ENCODE data around the gene ARHGAP25.
A peak's percentile ranks its signal among the peaks of the same experiment; 100 is the strongest.

ARHGAP25 gene

GRCh38 chr2:68743531-68743930, 8.9 kb downstream of the ARHGAP25 start:
- DNase-seq: no peak

GRCh38 chr2:68744366-68744912, 9.8 kb downstream of the ARHGAP25 start:
- DNase-seq: no peak

GRCh38 chr2:68745006-68745405, 10.4 kb downstream of the ARHGAP25 start:
- no peak for DNase-seq

- DNase-seq: no peak
Observed at GRCh38 chr2:68746408-68746807, 11.8 kb downstream of the ARHGAP25 start.

GRCh38 chr2:68747413-68747812, 12.8 kb downstream of the ARHGAP25 start:
- no peak for DNase-seq

- DNase-seq: no peak
Observed at GRCh38 chr2:68747900-68748299, 13.3 kb downstream of the ARHGAP25 start.

GRCh38 chr2:68748568-68748967, 14.0 kb downstream of the ARHGAP25 start:
- no peak for DNase-seq

GRCh38 chr2:68749345-68749744, 14.7 kb downstream of the ARHGAP25 start:
- DNase-seq: no peak

- no peak for DNase-seq
Observed at GRCh38 chr2:68750592-68751396, 16.2 kb downstream of the ARHGAP25 start.

GRCh38 chr2:68751397-68752339, 17.1 kb downstream of the ARHGAP25 start:
- DNase-seq: peak; percentile 91

GRCh38 chr2:68753318-68753717, 18.7 kb downstream of the ARHGAP25 start:
- DNase-seq: no peak

- no peak for DNase-seq
Observed at GRCh38 chr2:68755071-68755470, 20.5 kb downstream of the ARHGAP25 start.

GRCh38 chr2:68756178-68756577, 21.6 kb downstream of the ARHGAP25 start:
- DNase-seq: no peak

GRCh38 chr2:68757081-68757480, 22.5 kb downstream of the ARHGAP25 start:
- no peak for DNase-seq

GRCh38 chr2:68762100-68762499, 27.5 kb downstream of the ARHGAP25 start:
- DNase-seq: no peak

GRCh38 chr2:68762665-68763064, 28.1 kb downstream of the ARHGAP25 start:
- no peak for DNase-seq

GRCh38 chr2:68764041-68764805, 29.6 kb downstream of the ARHGAP25 start:
- no peak for DNase-seq

GRCh38 chr2:68764806-68765311, 30.2 kb downstream of the ARHGAP25 start:
- DNase-seq: no peak

- no peak for DNase-seq
Observed at GRCh38 chr2:68765739-68766375, 31.2 kb downstream of the ARHGAP25 start.

- DNase-seq: peak; percentile 43
Observed at GRCh38 chr2:68766376-68766845, 31.8 kb downstream of the ARHGAP25 start.

- DNase-seq: peak; percentile 30
Observed at GRCh38 chr2:68767031-68767961, 32.7 kb downstream of the ARHGAP25 start.
